B cell (primary cell): Measurements from ENCODE around the gene RSPO3.
"Not testable (repeated sequence)": the region's sequence is repeated elsewhere in the genome, so short reads cannot be mapped to it uniquely, and the experiment has no call there.

Experiments used
- CTCF ChIP-seq: fragments of 200-600 bp; IDR thresholded peaks from one replicate; pipeline ENCODE4 v1.8.0; 2022; ENCODE audit warnings: antibody characterized with exemption, mild to moderate bottlenecking
- EZH2 ChIP-seq: IDR thresholded peaks from 2 replicates; pipeline ENCODE4 v1.6.1; 2012; ENCODE audit warnings: borderline replicate concordance, low read depth, mild to moderate bottlenecking, moderate library complexity, low read length; ENCODE audit not compliant: insufficient read depth, poor library complexity, severe bottlenecking

- TF ChIP-seq CTCF, EZH2: not testable (repeated sequence)
Observed at GRCh38 chr6:127214032-127214431, 95.6 kb downstream of the RSPO3 start.
